HG02981 (cell line): ENCODE data around the gene DNAJC27.

Experiments used
- ATAC-seq: cut with Tn5 transposase; IDR thresholded peaks from one replicate; pipeline ENCODE4 v1.9.1; 2021; ENCODE audit warnings: mild to moderate bottlenecking, moderate library complexity; ENCODE audit not compliant: unreplicated experiment

The DNAJC27 gene

DNA sequence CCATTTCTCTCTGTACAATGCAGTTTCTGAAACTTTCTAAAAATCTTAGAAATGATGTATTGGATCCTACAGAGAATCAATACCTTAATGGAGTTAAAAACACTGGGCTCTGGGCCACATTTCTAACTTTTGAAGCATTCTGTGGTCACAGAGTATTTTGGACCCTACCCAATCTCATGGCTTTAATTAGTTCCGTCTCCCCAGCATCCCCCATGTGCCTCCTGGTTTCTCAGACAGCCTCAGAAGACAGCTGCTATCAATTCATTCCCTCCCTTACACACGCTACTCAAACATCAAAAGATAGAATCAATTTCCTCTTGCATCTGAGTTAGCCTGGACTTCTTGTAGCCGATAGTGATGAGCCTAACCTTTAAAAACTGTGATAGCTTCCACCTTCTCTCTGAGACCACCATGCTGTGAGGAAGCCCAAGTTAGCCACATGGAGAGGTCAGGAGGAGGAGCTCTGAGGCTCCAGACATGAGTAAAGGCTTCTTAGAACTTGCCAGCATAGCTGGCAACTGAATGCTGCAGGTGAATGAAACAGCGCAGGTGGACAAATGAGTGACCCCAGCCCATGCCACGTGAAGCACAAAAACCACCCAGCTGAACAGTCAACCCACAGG is 62.1 kb downstream of the DNAJC27 start:
- no peak for ATAC-seq

DNA sequence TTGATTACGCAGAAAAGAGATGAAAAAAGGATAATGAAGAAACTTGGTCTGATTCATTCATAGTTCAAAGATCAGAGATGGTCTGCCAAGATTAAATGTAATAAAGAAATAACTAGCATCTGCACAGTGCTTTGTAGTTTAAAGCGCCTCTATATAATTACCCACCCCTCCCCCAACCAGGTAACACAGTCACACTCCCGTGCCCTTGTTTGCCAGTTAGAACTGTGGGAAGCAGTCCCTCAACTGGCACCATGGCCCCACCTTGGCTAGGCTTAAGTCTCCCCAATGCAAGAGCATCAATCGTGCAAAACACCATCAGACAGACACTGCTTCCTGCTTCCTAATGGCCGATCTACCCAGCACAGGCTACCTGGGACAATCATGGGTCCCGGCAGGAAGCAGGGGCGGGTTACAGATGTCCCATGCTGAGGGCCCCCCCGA is 63.3 kb downstream of the DNAJC27 start:
- ATAC-seq: no peak

DNA sequence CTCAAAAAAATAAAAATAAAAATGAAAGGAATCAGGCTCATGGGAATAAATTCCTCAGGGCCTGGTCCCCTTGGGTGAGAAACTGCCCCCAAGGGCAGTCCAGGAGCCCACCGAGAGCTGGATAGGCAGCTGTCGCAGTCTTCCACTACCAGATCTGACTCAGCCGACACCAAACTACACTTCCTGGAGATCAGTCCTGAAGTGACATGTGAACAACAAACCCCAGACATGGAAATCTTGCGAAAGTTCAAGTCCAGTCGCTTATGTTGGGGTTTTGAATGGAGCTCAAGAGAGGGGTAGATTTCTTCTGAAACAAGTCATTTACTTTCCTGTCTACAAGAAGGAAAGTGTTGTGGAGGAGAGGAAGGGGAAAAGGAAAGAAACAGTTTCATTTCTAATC is 64.6 kb downstream of the DNAJC27 start:
- no peak for ATAC-seq

DNA sequence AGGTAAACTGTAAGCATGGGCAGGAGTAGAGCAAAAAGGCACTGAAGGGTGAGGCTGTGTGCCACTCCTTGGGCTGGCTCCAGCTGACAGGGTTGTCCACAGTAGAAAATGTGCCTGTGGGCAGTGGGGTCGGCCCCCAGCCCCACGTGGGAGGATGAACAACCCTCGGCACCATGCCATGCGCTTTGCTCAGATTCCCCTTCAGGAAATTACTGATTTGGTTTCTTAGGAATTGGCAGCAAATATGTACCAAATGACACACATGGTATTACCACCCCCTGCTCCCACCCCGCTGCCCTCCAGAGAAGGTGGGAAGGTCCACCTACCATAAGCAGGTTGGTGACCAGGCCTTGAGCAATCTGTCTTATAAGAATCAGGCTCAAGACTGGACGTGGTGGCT is 65.3 kb downstream of the DNAJC27 start:
- ATAC-seq: no peak

DNA sequence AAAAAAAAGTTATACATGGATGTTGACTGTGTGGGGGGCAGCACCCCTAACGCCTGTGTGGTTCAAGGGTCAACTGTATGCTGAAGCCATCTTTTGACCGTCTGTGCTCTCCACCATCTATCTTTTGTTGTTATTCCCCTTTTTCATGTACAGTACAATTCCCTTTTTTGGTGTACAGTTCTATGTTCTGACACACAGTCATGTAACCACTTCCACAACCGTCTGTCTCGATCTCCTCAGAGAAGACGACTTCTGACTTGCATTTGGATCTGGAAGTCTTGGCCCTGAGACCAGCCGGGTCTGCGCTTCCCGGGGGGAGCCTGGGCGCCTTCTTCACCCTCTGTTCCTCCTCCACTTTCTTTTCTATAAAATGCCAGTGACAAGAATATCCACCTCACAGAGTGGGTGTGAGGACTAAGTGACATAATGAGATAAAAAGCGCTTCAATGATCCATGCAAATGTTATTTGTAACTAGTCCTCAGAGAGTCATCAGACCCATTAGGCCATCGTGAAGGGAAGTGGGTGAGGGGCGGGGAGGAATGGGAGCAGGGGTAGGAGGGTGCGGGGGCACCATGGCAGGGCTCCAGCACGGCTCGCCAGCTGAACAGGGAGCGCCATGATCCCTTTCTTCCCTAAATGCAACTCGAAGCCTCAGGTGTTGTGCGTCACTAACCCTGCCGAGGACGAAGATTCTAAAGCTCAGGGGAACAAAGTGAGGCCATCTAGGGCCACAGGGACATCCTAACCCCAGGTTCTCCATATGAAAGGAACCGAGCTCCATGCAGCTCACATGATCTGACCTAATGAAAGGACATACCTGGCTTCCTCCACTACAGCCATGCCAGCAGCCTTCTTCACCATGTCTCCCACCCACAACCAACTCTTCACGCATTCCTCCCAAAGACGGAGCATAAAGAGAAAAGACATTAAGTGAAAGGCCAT is 68.3 kb downstream of the DNAJC27 start:
- ATAC-seq: no peak

DNA sequence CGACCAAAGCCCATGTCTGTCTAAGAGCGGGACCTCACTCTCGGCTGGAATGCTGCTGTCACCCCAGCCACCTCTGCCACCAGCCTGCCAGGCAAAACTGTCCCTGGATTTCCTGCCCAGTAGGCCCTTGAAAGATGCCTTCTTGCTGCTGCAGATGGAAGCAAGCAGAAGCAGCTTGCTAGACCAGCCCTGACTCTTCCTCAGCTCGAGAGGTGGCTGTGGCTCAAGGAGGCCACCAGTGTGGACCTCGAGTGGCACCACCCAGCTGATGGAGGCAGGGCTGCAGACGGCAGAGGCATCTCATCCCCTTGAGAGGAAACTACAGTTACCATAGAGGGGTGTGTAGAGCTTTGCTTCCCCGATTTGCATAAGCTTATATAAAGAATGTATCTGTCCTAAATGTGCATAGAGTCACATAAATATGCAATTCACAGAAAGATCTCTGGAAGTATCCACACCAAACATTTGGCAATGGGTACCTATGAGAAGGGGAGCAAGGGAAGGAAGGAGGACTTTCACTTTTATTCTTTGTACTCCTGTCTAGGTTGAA is 72.3 kb downstream of the DNAJC27 start:
- ATAC-seq: no peak

DNA sequence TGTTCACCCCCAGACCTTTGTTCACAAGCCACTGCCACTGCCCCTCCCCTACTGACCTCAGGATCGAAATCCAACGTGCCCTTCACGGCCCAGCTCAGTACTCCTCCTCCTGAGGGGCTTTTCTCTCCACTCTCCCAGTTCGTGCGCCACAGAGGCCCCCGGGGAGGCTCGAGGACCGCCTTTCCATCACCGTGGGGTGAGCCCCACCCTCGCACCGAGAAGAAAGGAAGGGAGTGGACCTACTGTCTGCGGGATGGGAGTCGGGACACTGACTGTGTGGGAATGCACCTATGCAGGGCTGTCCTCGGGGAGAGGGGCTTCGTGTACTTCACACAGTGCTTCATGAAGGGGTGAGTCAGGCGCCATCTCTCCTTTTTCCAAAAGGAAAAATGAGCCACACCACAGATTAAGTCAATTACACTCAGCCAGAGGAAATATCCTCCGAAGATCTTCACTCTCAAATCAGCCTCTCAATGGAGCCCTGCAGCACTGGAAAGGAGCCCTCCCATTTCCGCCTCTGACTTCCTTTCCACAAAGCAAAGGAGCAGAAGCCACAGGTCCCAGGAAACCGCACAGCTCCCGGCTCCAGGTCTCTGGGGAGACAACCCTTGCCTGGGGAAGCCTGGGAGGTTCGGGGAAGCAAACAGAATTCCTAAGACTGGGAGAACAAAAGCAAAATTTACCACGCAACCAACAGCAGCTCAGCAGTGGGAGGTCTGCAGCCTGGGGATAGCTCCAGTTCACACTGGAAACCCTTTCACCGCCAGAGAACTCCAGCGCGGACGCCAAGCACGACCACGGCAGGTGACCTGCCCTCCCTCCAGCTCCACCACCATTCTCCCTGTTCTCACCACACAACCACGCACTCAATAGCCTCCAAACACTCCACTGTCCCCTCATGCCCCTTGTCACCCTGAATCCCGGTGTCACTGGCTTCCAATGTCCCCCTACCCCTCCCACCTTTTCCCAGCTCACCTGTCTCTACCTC is 73.3 kb downstream of the DNAJC27 start:
- ATAC-seq: no peak

DNA sequence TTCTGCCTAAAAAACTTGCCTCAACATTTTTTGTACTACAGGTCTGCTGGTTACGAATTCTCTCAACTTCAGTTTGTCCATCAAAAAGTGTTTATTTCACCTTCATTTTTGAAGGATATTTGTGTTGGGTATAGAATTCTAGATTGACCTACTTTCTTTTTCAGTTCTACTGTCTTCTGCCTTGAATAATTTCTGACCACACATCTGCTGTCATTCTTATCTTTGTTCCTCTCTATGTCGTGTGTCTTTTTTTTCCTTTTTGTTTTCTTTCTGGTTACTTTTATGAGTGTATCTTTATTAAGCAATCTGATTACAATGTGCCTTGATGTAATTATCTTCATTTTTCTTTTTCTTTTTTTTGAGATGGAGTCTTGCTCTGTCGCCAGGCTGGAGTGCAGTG is 77.0 kb downstream of the DNAJC27 start:
- ATAC-seq: no peak

DNA sequence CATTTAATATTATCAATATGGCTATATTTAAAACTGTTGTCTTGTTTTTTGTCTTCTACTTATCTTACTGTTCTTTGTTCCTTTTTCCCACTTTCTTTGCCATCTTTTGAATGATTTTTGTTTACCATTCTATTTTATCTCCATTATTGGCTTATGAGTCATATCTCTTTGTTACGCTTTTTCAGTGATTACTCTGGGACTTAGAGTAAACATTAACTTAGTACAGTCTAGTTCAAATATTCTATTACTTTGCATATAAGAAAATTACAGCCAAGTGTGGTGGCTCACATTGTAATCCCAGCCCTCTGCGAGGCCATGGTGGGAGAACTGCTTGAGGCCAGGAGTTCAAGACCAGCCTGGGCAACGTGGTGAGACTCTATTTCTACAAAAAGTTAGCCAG is 77.8 kb downstream of the DNAJC27 start:
- ATAC-seq: no peak
